BLaER1 treated with 17β-estradiol and CSF1 and Interleukin-3, amounts not matched to agents 10 nM and 100 nM (cell line): Measurements from ENCODE around the gene MEGF6.

ENCODE experiments used
- H3K27ac ChIP-seq, 11 experiments: shearing (Covaris generic); formaldehyde crosslinking; 2 replicates each; pipeline ENCODE4 v1.8.1; 2022
- H3K27me3 ChIP-seq, 11 experiments: shearing (Covaris generic); formaldehyde crosslinking; 2 replicates each; pipeline ENCODE4 v1.8.1; 2022
- H3K36me3 ChIP-seq, 11 experiments: shearing (Covaris generic); formaldehyde crosslinking; 2 replicates each; pipeline ENCODE4 v1.8.1; 2022
- H3K4me1 ChIP-seq, 10 experiments: shearing (Covaris generic); formaldehyde crosslinking; 2 replicates each; pipeline ENCODE4 v1.8.1; 2022
- H3K4me2 ChIP-seq, 11 experiments: shearing (Covaris generic); formaldehyde crosslinking; 2 replicates each; pipeline ENCODE4 v1.8.1; 2022
- H3K4me3 ChIP-seq, 10 experiments: shearing (Covaris generic); formaldehyde crosslinking; 2 replicates each; pipeline ENCODE4 v1.8.1; 2022
- H3K9ac ChIP-seq, 11 experiments: shearing (Covaris generic); formaldehyde crosslinking; 2 replicates each; pipeline ENCODE4 v1.8.1; 2022
- H3K9me3 ChIP-seq, 11 experiments: shearing (Covaris generic); formaldehyde crosslinking; replicated peaks in 1 of 11; 2 replicates each; pipeline ENCODE4 v1.8.1; 2022
- H4K20me1 ChIP-seq, 11 experiments: shearing (Covaris generic); formaldehyde crosslinking; 2 replicates each; pipeline ENCODE4 v1.8.1; 2022
- Cebpa-rat ChIP-seq, 11 experiments: shearing (Covaris generic); IDR thresholded peaks; 2 replicates each; pipeline ENCODE4 v1.8.1; 2022

Gene MEGF6

GRCh38 chr1:3475839-3476573, 135.3 kb downstream of the MEGF6 start:
- Histone ChIP-seq H3K9me3 (no peaks in the 10 kb centered on the region), H3K27ac (no peak overlapping the region), H4K20me1 (peaks cover 0 to 56% (median 34%) of the 10 kb centered on the region in 11 experiments; a peak in 15 of 22 replicates), H3K27me3 (peaks cover 7 to 38% (median 29%) of the 10 kb centered on the region in 11 experiments; a peak in 20 of 22 replicates), H3K4me1 (peaks cover 13 to 60% (median 48%) of the 10 kb centered on the region in 10 experiments), H3K4me2 (no peak overlapping the region), H3K4me3 (no peak overlapping the region), H3K9ac (peak overlapping the region in 1 of 11 experiments; percentile 19; a peak in 2 of 22 replicates), H3K36me3 (no peaks in the 10 kb centered on the region)
- no peak for TF ChIP-seq Cebpa-rat (IDR thresholded peaks at IDR 0.05)

GRCh38 chr1:3474421-3474820, 136.9 kb downstream of the MEGF6 start:
- Histone ChIP-seq H4K20me1 (peaks cover 0 to 41% (median 19%) of the 10 kb centered on the region in 11 experiments; a peak in 13 of 22 replicates), H3K9ac (no peak overlapping the region), H3K27me3 (peaks cover 7 to 22% (median 14%) of the 10 kb centered on the region in 11 experiments; a peak in 20 of 22 replicates), H3K4me2 (no peak overlapping the region), H3K4me3 (no peak overlapping the region), H3K4me1 (peaks cover 19 to 58% (median 45%) of the 10 kb centered on the region in 10 experiments), H3K27ac (no peak overlapping the region), H3K36me3 (no peaks in the 10 kb centered on the region), H3K9me3 (no peaks in the 10 kb centered on the region)
- no peak for TF ChIP-seq Cebpa-rat (IDR thresholded peaks at IDR 0.05)

GRCh38 chr1:3474016-3474415, 137.3 kb downstream of the MEGF6 start:
- no peak for TF ChIP-seq Cebpa-rat (IDR thresholded peaks at IDR 0.05)
- no peaks in the 10 kb centered on the region for H3K36me3 ChIP-seq
- no peak overlapping the region for H3K27ac ChIP-seq

GRCh38 chr1:3473381-3473844, 137.9 kb downstream of the MEGF6 start:
- peaks cover 19 to 62% (median 49%) of the 10 kb centered on the region in 10 experiments for H3K4me1 ChIP-seq

More at GRCh38 chr1:3474016-3474415, 137.3 kb downstream of the MEGF6 start:
- H3K9me3 ChIP-seq, result no peaks in the 10 kb centered on the region
- peaks cover 7 to 18% (median 13%) of the 10 kb centered on the region in 11 experiments; a peak in 19 of 22 replicates for H3K27me3 ChIP-seq
- no peak overlapping the region for H3K4me2 ChIP-seq
- H3K9ac ChIP-seq, result no peak overlapping the region
- no peak overlapping the region for H3K4me3 ChIP-seq
- H3K4me1 ChIP-seq, result peaks cover 19 to 58% (median 45%) of the 10 kb centered on the region in 10 experiments
- H4K20me1 ChIP-seq, result peaks cover 0 to 37% (median 16%) of the 10 kb centered on the region in 11 experiments; a peak in 10 of 22 replicates

GRCh38 chr1:3472906-3473305, 138.4 kb downstream of the MEGF6 start:
- no peaks in the 10 kb centered on the region for H3K9me3 ChIP-seq
- H3K4me3 ChIP-seq, result no peak overlapping the region
- H3K27me3 ChIP-seq, result peaks cover 5 to 7% (median 7%) of the 10 kb centered on the region in 11 experiments; a peak in 19 of 22 replicates
- no peak overlapping the region for H3K27ac ChIP-seq
- no peak overlapping the region; a peak in 1 of 22 replicates for H3K4me2 ChIP-seq
- TF ChIP-seq Cebpa-rat (IDR thresholded peaks at IDR 0.05), result no peak
- H3K36me3 ChIP-seq, result no peaks in the 10 kb centered on the region
- H4K20me1 ChIP-seq, result peaks cover 0 to 25% (median 7%) of the 10 kb centered on the region in 11 experiments; a peak in 10 of 22 replicates
- no peak overlapping the region for H3K9ac ChIP-seq
- peaks cover 24 to 62% (median 49%) of the 10 kb centered on the region in 10 experiments for H3K4me1 ChIP-seq

More at GRCh38 chr1:3473381-3473844, 137.9 kb downstream of the MEGF6 start:
- H3K9ac ChIP-seq, result no peak overlapping the region
- no peaks in the 10 kb centered on the region for H3K9me3 ChIP-seq
- H4K20me1 ChIP-seq, result peaks cover 0 to 31% (median 10%) of the 10 kb centered on the region in 11 experiments; a peak in 10 of 22 replicates
- no peaks in the 10 kb centered on the region for H3K36me3 ChIP-seq
- H3K27me3 ChIP-seq, result peaks cover 7 to 12% (median 12%) of the 10 kb centered on the region in 11 experiments; a peak in 19 of 22 replicates
- no peak overlapping the region for H3K27ac ChIP-seq
- no peak overlapping the region; a peak in 2 of 22 replicates for H3K4me2 ChIP-seq
- no peak overlapping the region for H3K4me3 ChIP-seq
- no peak for TF ChIP-seq Cebpa-rat (IDR thresholded peaks at IDR 0.05)

- Histone ChIP-seq H3K4me2 (peak overlapping the region; percentile 67 to 88 (median 84)), H3K27me3 (peaks cover 0 to 2% (median under 1%) of the 10 kb centered on the region in 11 experiments; a peak in 13 of 22 replicates), H3K9ac (peak overlapping the region in 8 of 11 experiments; percentile 50 to 62 (median 57); a peak in 12 of 22 replicates), H4K20me1 (peaks cover 0 to 20% (median under 1%) of the 10 kb centered on the region in 11 experiments; a peak in 6 of 22 replicates), H3K4me1 (peaks cover 30 to 62% (median 51%) of the 10 kb centered on the region in 10 experiments), H3K4me3 (no peak overlapping the region), H3K9me3 (no peaks in the 10 kb centered on the region), H3K36me3 (no peaks in the 10 kb centered on the region), H3K27ac (peak overlapping the region in 9 of 11 experiments; percentile 55 to 76 (median 66); a peak in 15 of 22 replicates)
- no peak for TF ChIP-seq Cebpa-rat (IDR thresholded peaks at IDR 0.05)
Observed at GRCh38 chr1:3472088-3472850, 139.0 kb downstream of the MEGF6 start.

- peak overlapping the region in 10 of 11 experiments; percentile 13 to 62 (median 54); a peak in 15 of 22 replicates for H3K9ac ChIP-seq
- peaks cover 36 to 68% (median 58%) of the 10 kb centered on the region in 10 experiments for H3K4me1 ChIP-seq
- H3K27ac ChIP-seq, result peak overlapping the region in 9 of 11 experiments; percentile 55 to 76 (median 66); a peak in 17 of 22 replicates
- no peak for TF ChIP-seq Cebpa-rat (IDR thresholded peaks at IDR 0.05)
- no peaks in the 10 kb centered on the region for H3K36me3 ChIP-seq
- H4K20me1 ChIP-seq, result peaks cover 0 to 27% (median 0%) of the 10 kb centered on the region in 11 experiments; a peak in 8 of 22 replicates
- peak overlapping the region; percentile 67 to 88 (median 84) for H3K4me2 ChIP-seq
- no peak overlapping the region for H3K4me3 ChIP-seq
- H3K27me3 ChIP-seq, result peaks cover 0 to 7% (median 0%) of the 10 kb centered on the region in 11 experiments; a peak in 2 of 22 replicates
- H3K9me3 ChIP-seq, result no peaks in the 10 kb centered on the region
Observed at GRCh38 chr1:3471356-3472087, 139.8 kb downstream of the MEGF6 start.
